Activated CD8-positive, alpha-beta T cell treated with anti-CD3 and anti-CD28 coated beads for 36 hours (primary cell): ENCODE results near the gene KCNK18. TPM values are rescaled to one million over a fixed set of nuclear protein-coding genes. Genes with fewer than 3 reads are reported as not detected.

Source experiments
- ATAC-seq: fragments of 200-7000 bp; cut with Tn5 transposase; one replicate; pipeline ENCODE4 v1.10.0; 2021; ENCODE audit warnings: mild to moderate bottlenecking, moderate library complexity
- CTCF ChIA-PET: fragments of 350-600 bp; sonication (Branson Sonifier 250); formaldehyde crosslinking; loops from one replicate; lab custom pipeline; 2021; ENCODE audit warnings: antibody characterized with exemption; lab: Charles Lee
- POLR2A ChIA-PET: fragments of 350-600 bp; sonication (Branson Sonifier 250); formaldehyde crosslinking; loops from one replicate; lab custom pipeline; 2021; ENCODE audit warnings: antibody characterized with exemption; lab: Charles Lee
- DNase-seq: peaks from one replicate; pipeline ENCODE4 v3.0.0-alpha.2; 2020
- H3K27ac Mint-ChIP-seq: one replicate; pipeline ENCODE4 v1.8.0; 2021; ENCODE audit warnings: mild to moderate bottlenecking, mixed read lengths
- H3K27me3 Mint-ChIP-seq: one replicate; pipeline ENCODE4 v1.8.0; 2021; ENCODE audit warnings: mixed read lengths
- H3K36me3 Mint-ChIP-seq: one replicate; pipeline ENCODE4 v1.8.0; 2021; ENCODE audit warnings: low read depth, mixed read lengths
- H3K4me1 Mint-ChIP-seq: one replicate; pipeline ENCODE4 v1.8.0; 2021; ENCODE audit warnings: low read depth, mixed read lengths
- H3K4me3 Mint-ChIP-seq: one replicate; pipeline ENCODE4 v1.8.0; 2021; ENCODE audit warnings: mild to moderate bottlenecking, moderate library complexity, mixed read lengths
- H3K9me3 Mint-ChIP-seq: one replicate; pipeline ENCODE4 v1.8.0; 2021; ENCODE audit warnings: mixed read lengths
- CTCF ChIP-seq: fragments of 200-600 bp; IDR thresholded peaks from one replicate; pipeline ENCODE4 v1.8.0; 2022; ENCODE audit warnings: antibody characterized with exemption, mild to moderate bottlenecking
- intact Hi-C: fragments of 100-400 bp; cut with micrococcal nuclease; formaldehyde crosslinking; loops from one replicate; pipeline ENCODE4 v1.10.0; 2022
- total RNA-seq, 2 experiments: library from RNA; stranded (reverse); gene quantifications; one replicate each; pipeline ENCODE4 v1.2.3, GENCODE V29; 2021

The KCNK18 gene
- total RNA-seq, 2 experiments from 2014 or later, result not detected

- DNase-seq (no peak), ATAC-seq (no peak)
- TF ChIP-seq CTCF, result no peak
- ChIA-PET POLR2A (no interaction called here), CTCF (no interaction called here)
- peaks cover 10% of the 10 kb centered on the region for H3K27me3 Mint-ChIP-seq
- no peaks in the 10 kb centered on the region for H3K36me3 Mint-ChIP-seq
- no peak overlapping the region for H3K4me3 Mint-ChIP-seq
- H3K9me3 Mint-ChIP-seq, result no peaks in the 10 kb centered on the region
- no peak overlapping the region for H3K27ac Mint-ChIP-seq
- H3K4me1 Mint-ChIP-seq, result peaks cover 5% of the 10 kb centered on the region
- intact Hi-C loops, result no loop called here
These were observed 56.6 kb downstream of the KCNK18 start for GRCh38 chr10:117253908-117254307.

GRCh38 chr10:117254338-117254737 lies 57.0 kb downstream of the KCNK18 start:
- ATAC-seq (no peak), DNase-seq (no peak)
- Mint-ChIP-seq H3K4me3 (no peak overlapping the region), H3K36me3 (no peaks in the 10 kb centered on the region), H3K27ac (no peak overlapping the region), H3K4me1 (peaks cover 5% of the 10 kb centered on the region), H3K27me3 (peaks cover 11% of the 10 kb centered on the region), H3K9me3 (no peaks in the 10 kb centered on the region)
- POLR2A ChIA-PET, result no interaction called here
- intact Hi-C loops, result no loop called here
- no peak for TF ChIP-seq CTCF
- CTCF ChIA-PET, result no interaction called here

GRCh38 chr10:117254774-117255735 lies 57.8 kb downstream of the KCNK18 start:
- Mint-ChIP-seq H3K27ac (no peak overlapping the region), H3K36me3 (no peaks in the 10 kb centered on the region), H3K9me3 (no peaks in the 10 kb centered on the region), H3K27me3 (peaks cover 9% of the 10 kb centered on the region), H3K4me1 (peaks cover 8% of the 10 kb centered on the region), H3K4me3 (no peak overlapping the region)
- ChIA-PET POLR2A (no interaction called here), CTCF (no interaction called here)
- no peak for TF ChIP-seq CTCF
- DNase-seq (no peak), ATAC-seq (no peak)
- intact Hi-C loops, result no loop called here

GRCh38 chr10:117255835-117256460 lies 58.7 kb downstream of the KCNK18 start:
- TF ChIP-seq CTCF, result no peak
- no peak overlapping the region for H3K4me3 Mint-ChIP-seq
- ATAC-seq (no peak), DNase-seq (no peak)
- H3K27ac Mint-ChIP-seq, result no peak overlapping the region
- H3K27me3 Mint-ChIP-seq, result peaks cover 13% of the 10 kb centered on the region
- intact Hi-C loops, result no loop called here
- CTCF ChIA-PET, result no interaction called here
- H3K36me3 Mint-ChIP-seq, result no peaks in the 10 kb centered on the region
- POLR2A ChIA-PET, result no interaction called here
- no peaks in the 10 kb centered on the region for H3K9me3 Mint-ChIP-seq
- H3K4me1 Mint-ChIP-seq, result peaks cover 11% of the 10 kb centered on the region

- intact Hi-C loops, result no loop called here
- H3K27me3 Mint-ChIP-seq, result peaks cover 13% of the 10 kb centered on the region
- H3K4me1 Mint-ChIP-seq, result peaks cover 11% of the 10 kb centered on the region
- CTCF ChIA-PET, result no interaction called here
- no peak overlapping the region for H3K27ac Mint-ChIP-seq
- POLR2A ChIA-PET, result interaction anchor here (0.7 kb wide), 1 partner anchor 550 kb away, joined by 3 read pairs; no protein-coding TSS in a partner anchor
- H3K36me3 Mint-ChIP-seq, result no peaks in the 10 kb centered on the region
- DNase-seq, result no peak
- H3K4me3 Mint-ChIP-seq, result no peak overlapping the region
- H3K9me3 Mint-ChIP-seq, result no peaks in the 10 kb centered on the region
- TF ChIP-seq CTCF, result no peak
- ATAC-seq, result no peak
These were observed 59.6 kb downstream of the KCNK18 start for GRCh38 chr10:117256910-117257309.
